ENCODE results near the gene SLC66A2.

Gene SLC66A2

GRCh38 chr18:79934311-79935097 is 16.9 kb downstream of the SLC66A2 start:
- Mint-ChIP-seq H3K36me3 (ENCODE audit: low read depth) (peaks cover 98% of the 10 kb centered on the region), H3K9me3 (peaks cover 65% of the 10 kb centered on the region), H3K4me1 (peaks cover 11% of the 10 kb centered on the region), H3K27me3 (ENCODE audit: low read depth) (no peaks in the 10 kb centered on the region), H3K4me3 (peak overlapping the region in 1 of 3 experiments; percentile 15), H3K27ac (peak overlapping the region in 1 of 3 experiments; percentile 22)
- TF ChIP-seq CTCF (IDR thresholded peaks at IDR 0.05; ENCODE audit: unreplicated experiment in 3 of 3) = no peak

- Mint-ChIP-seq H3K4me3 (no peak overlapping the region), H3K27ac (no peak overlapping the region), H3K9me3 (peaks cover 68% of the 10 kb centered on the region), H3K27me3 (ENCODE audit: low read depth) (no peaks in the 10 kb centered on the region), H3K4me1 (peaks cover 9% of the 10 kb centered on the region), H3K36me3 (ENCODE audit: low read depth) (peaks cover 98% of the 10 kb centered on the region)
- no peak for TF ChIP-seq CTCF (IDR thresholded peaks at IDR 0.05; ENCODE audit: unreplicated experiment in 3 of 3)
These were observed 17.7 kb downstream of the SLC66A2 start for GRCh38 chr18:79933765-79934164.

GRCh38 chr18:79932907-79933306 is 18.5 kb downstream of the SLC66A2 start:
- Mint-ChIP-seq H3K4me1 (peaks cover 18% of the 10 kb centered on the region), H3K9me3 (peaks cover 75% of the 10 kb centered on the region), H3K27ac (no peak overlapping the region), H3K36me3 (ENCODE audit: low read depth) (peaks cover 98% of the 10 kb centered on the region), H3K27me3 (ENCODE audit: low read depth) (no peaks in the 10 kb centered on the region), H3K4me3 (no peak overlapping the region)
- no peak for TF ChIP-seq CTCF (IDR thresholded peaks at IDR 0.05; ENCODE audit: unreplicated experiment in 3 of 3)

GRCh38 chr18:79931475-79931874 is 20.0 kb downstream of the SLC66A2 start:
- Mint-ChIP-seq H3K9me3 (peaks cover 69% of the 10 kb centered on the region), H3K27me3 (ENCODE audit: low read depth) (no peaks in the 10 kb centered on the region), H3K4me3 (no peak overlapping the region), H3K4me1 (peaks cover 32% of the 10 kb centered on the region), H3K27ac (no peak overlapping the region), H3K36me3 (ENCODE audit: low read depth) (peaks cover 98% of the 10 kb centered on the region)
- TF ChIP-seq CTCF (IDR thresholded peaks at IDR 0.05; ENCODE audit: unreplicated experiment in 3 of 3) = no peak

GRCh38 chr18:79930020-79930642 is 21.3 kb downstream of the SLC66A2 start:
- peaks cover 45% of the 10 kb centered on the region for H3K4me1 Mint-ChIP-seq
- no peaks in the 10 kb centered on the region for H3K27me3 Mint-ChIP-seq (ENCODE audit: low read depth)
- peaks cover 64% of the 10 kb centered on the region for H3K9me3 Mint-ChIP-seq
- H3K4me3 Mint-ChIP-seq = no peak overlapping the region
- H3K36me3 Mint-ChIP-seq (ENCODE audit: low read depth) = peaks cover 98% of the 10 kb centered on the region
- H3K27ac Mint-ChIP-seq = no peak overlapping the region
- no peak for TF ChIP-seq CTCF (IDR thresholded peaks at IDR 0.05; ENCODE audit: unreplicated experiment in 3 of 3)

Data from nephron (organoid).